ES-I3 (cell line): ENCODE results near the gene MISP3.

ENCODE experiments used
- H3K36me3 ChIP-seq: 2 replicates; pipeline ENCODE4 v1.6.1; 2013; ENCODE audit warnings: mild to moderate bottlenecking, low read length, control low read depth, moderate library complexity; ENCODE audit not compliant: insufficient read depth
- H3K4me1 ChIP-seq: 2 replicates; pipeline ENCODE4 v1.6.1; 2013; ENCODE audit warnings: mild to moderate bottlenecking, control low read depth, low read length; ENCODE audit not compliant: insufficient read depth
- H3K9ac ChIP-seq: 2 replicates; pipeline ENCODE4 v1.6.1; 2013; ENCODE audit warnings: low read depth, mild to moderate bottlenecking, low read length, moderate library complexity
- H3K9me3 ChIP-seq: 2 replicates; pipeline ENCODE4 v1.6.1; 2013; ENCODE audit warnings: mild to moderate bottlenecking, low read length, moderate library complexity; ENCODE audit not compliant: control insufficient read depth, insufficient read depth

The MISP3 gene

GRCh38 chr19:14096272-14096992 is 23.8 kb downstream of the MISP3 start:
- H3K4me1 ChIP-seq = no peaks in the 10 kb centered on the region; the same call in 1 of the 2 replicates
- no peak overlapping the region for H3K9ac ChIP-seq
- H3K9me3 ChIP-seq = no peaks in the 10 kb centered on the region; the same call in 1 of the 2 replicates
- no peaks in the 10 kb centered on the region for H3K36me3 ChIP-seq

- no peak overlapping the region for H3K9ac ChIP-seq
- H3K36me3 ChIP-seq = no peaks in the 10 kb centered on the region
- H3K9me3 ChIP-seq = no peaks in the 10 kb centered on the region; the same call in 1 of the 2 replicates
- H3K4me1 ChIP-seq = no peaks in the 10 kb centered on the region
These were observed 25.1 kb downstream of the MISP3 start for GRCh38 chr19:14097532-14098151.

DNA sequence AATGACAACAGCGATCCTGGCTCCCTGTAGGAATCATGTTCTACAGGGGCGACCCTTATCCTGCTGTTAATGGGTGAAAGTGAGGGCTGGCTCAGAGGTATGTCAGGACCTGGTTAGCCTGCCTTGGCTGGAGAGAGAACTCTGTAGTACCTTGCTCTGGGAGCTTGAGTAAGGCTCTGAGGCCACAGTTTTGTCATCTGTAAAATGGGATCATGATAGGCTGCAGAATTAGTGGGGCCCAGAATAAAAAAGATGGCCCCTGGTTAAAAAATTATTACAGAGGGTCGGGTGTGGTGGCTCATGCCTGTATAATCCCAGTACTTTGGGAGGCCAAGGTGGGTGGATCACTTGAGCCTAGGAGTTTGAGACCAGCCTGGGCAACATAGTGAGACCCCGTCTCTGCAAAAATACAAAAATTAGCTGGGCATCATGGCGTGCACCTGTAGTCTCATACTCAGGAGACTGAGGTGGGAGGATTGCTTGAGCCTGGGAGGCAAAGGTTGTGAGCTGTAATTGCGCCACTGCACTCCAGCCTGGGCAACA is 28.5 kb downstream of the MISP3 start:
- no peaks in the 10 kb centered on the region for H3K9me3 ChIP-seq
- no peaks in the 10 kb centered on the region for H3K4me1 ChIP-seq
- no peaks in the 10 kb centered on the region; the same call in 1 of the 2 replicates for H3K36me3 ChIP-seq
- no peak overlapping the region for H3K9ac ChIP-seq

DNA sequence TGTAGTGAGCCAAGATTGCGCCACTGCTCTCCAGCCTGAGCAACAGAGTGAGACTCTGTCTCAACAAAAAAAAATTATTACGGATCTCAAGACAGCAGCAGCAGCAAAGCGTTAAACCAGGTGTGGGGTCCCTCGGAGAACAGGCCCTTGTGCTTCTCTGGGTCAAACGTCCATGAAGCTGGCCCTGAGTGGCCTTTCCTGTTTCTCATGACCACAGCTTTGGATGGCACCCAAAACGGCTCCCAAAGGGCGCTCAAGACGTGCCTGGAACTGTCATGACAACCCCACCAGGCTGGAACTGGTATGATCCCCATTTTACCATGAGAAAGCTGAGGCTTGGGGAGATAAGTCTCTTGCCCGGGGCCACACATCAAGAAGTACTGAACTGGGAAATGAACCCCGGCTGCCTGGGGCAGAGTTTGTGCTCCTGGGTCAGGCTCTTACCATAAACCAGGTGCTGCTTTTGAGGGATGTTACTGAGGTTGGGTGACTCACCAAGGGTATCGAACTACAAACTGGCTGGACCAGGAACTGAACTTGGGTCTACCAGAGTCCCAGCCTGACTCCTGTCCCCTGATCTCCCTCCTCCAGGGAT is 29.6 kb downstream of the MISP3 start:
- Histone ChIP-seq H3K9ac (no peak overlapping the region), H3K9me3 (no peaks in the 10 kb centered on the region), H3K36me3 (no peaks in the 10 kb centered on the region; the same call in 1 of the 2 replicates), H3K4me1 (no peaks in the 10 kb centered on the region)

- H3K9me3 ChIP-seq = no peaks in the 10 kb centered on the region
- H3K4me1 ChIP-seq = no peaks in the 10 kb centered on the region
- H3K36me3 ChIP-seq = no peaks in the 10 kb centered on the region; the same call in 1 of the 2 replicates
- H3K9ac ChIP-seq = no peak overlapping the region
These were observed 30.2 kb downstream of the MISP3 start for GRCh38 chr19:14102756-14103155.

DNA sequence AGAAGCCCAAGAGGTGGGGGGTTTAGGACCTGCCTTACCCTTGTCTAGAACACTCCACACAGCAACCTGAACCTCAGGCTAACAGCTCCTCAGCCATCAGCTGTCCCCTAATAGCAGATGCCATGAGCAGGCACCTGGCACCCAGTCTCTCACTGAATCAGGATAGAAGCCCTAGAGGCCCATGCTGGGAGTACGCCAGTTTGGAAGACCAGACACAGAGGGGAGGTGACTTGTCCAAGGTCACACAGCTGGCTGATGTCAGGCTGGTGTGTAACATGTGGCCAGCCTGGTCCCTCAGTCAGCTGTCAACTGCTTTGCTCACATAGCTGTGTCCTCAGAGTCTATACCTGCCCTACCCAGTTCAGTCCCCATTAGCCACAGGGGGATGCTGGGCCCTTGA is 30.7 kb downstream of the MISP3 start:
- no peaks in the 10 kb centered on the region; the same call in 1 of the 2 replicates for H3K36me3 ChIP-seq
- H3K9ac ChIP-seq = no peak overlapping the region
- no peaks in the 10 kb centered on the region for H3K4me1 ChIP-seq
- no peaks in the 10 kb centered on the region for H3K9me3 ChIP-seq

DNA sequence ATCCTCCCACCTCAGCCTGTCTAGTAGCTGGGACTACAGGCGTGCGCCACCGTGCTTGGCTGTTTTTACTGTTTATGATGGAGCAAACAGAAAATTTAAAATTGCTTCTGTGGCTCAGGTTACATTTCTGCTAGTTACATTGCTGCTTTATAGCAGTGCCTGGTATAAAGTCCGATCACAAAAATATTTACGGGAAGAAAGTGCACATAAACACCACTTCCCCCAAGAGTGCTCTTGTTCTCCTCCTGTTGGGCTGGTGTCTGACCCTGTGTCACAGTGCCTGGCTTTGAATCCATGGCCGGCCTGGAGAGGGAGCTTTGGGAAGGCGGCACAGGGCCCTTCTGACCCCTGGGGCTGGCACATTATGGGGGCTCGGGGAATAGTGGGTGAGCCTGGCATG is 33.1 kb downstream of the MISP3 start:
- Histone ChIP-seq H3K9ac (no peak overlapping the region), H3K36me3 (no peaks in the 10 kb centered on the region; the same call in 1 of the 2 replicates), H3K4me1 (no peaks in the 10 kb centered on the region), H3K9me3 (no peaks in the 10 kb centered on the region)

- no peaks in the 10 kb centered on the region; the same call in 1 of the 2 replicates for H3K4me1 ChIP-seq
- no peaks in the 10 kb centered on the region for H3K9me3 ChIP-seq
- no peak overlapping the region for H3K9ac ChIP-seq
- no peaks in the 10 kb centered on the region; the same call in 1 of the 2 replicates for H3K36me3 ChIP-seq
These were observed 34.3 kb downstream of the MISP3 start for GRCh38 chr19:14106840-14107239.

GRCh38 chr19:14107581-14108461 is 35.2 kb downstream of the MISP3 start:
- H3K36me3 ChIP-seq = no peaks in the 10 kb centered on the region; the same call in 1 of the 2 replicates
- H3K4me1 ChIP-seq = peaks cover 7% of the 10 kb centered on the region
- no peaks in the 10 kb centered on the region for H3K9me3 ChIP-seq
- no peak overlapping the region for H3K9ac ChIP-seq

GRCh38 chr19:14110650-14111049 is 38.1 kb downstream of the MISP3 start:
- H3K9ac ChIP-seq = no peak overlapping the region
- H3K36me3 ChIP-seq = no peaks in the 10 kb centered on the region
- H3K9me3 ChIP-seq = no peaks in the 10 kb centered on the region
- peaks cover 16% of the 10 kb centered on the region for H3K4me1 ChIP-seq

DNA sequence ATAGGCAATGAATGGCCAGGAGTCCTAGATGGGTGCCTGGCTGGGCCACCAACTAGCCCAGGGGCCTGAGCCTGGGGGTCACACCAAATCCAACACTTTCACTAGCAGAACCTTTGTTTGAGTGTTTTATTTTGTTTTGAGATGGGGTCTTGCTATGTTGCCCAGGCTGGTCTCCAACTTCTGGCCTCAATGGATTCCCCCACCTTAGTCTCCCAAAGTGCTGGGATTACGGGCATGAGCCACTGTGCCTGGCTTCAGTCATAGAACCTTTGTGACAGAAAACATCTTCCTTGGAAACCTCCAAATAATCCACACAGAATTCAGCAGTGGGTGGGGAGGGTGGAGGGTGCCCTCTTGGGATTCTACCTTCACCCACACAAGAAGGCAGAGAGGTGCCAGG is 38.9 kb downstream of the MISP3 start:
- H3K4me1 ChIP-seq = peaks cover 16% of the 10 kb centered on the region
- H3K9ac ChIP-seq = no peak overlapping the region
- no peaks in the 10 kb centered on the region for H3K9me3 ChIP-seq
- no peaks in the 10 kb centered on the region for H3K36me3 ChIP-seq

- no peaks in the 10 kb centered on the region for H3K36me3 ChIP-seq
- H3K9me3 ChIP-seq = no peaks in the 10 kb centered on the region
- H3K4me1 ChIP-seq = peaks cover 16% of the 10 kb centered on the region
- peak overlapping the region; percentile 2; the same call in 1 of the 2 replicates for H3K9ac ChIP-seq
These were observed 39.6 kb downstream of the MISP3 start for GRCh38 chr19:14112051-14112808.

DNA sequence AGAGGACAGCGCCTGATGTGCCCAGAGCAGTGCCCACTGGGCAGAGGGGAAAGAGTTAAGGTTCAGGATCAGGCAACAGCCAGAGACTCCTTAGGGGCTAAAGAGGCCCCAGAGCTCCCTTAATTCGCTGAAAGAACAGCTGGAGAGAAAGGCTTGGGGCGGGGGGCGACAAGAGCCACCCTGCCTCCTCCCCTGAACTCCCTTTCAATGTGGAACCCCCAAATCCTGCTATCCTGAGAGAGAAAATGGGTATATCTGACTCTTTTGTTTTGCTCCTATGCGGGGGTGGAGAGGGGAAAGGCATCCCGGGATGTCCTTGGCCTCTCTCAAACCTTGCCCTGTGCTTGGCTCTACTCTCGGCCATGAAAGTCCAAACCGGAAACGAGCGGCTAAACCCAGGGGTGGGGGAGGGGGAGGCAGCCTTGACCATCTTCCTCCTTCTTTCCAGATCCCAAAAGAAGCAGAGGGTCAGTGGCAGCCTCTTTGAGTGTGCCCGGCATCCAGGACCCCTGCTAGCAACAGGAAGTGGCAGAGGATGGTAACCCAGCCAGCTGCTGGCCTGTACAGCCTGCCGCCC is 40.3 kb downstream of the MISP3 start:
- H3K9ac ChIP-seq = peak overlapping the region; percentile 2

More for the DNA sequence above, 40.3 kb downstream of the MISP3 start:
- Histone ChIP-seq H3K36me3 (no peaks in the 10 kb centered on the region), H3K9me3 (no peaks in the 10 kb centered on the region), H3K4me1 (peaks cover 16% of the 10 kb centered on the region)
